HG03565 (cell line): Measurements from ENCODE around the gene LIPA.
"Not testable (repeated sequence)": the region's sequence is repeated elsewhere in the genome, so short reads cannot be mapped to it uniquely, and the experiment has no call there.

ENCODE experiments used
- ATAC-seq: cut with Tn5 transposase; IDR thresholded peaks from one replicate; pipeline ENCODE4 v1.9.1; 2021; ENCODE audit warnings: mild to moderate bottlenecking, moderate library complexity; ENCODE audit not compliant: unreplicated experiment

Gene LIPA

GRCh38 chr10:89271532-89271931 lies 20.0 kb upstream of the LIPA start:
- no peak for ATAC-seq

- ATAC-seq: no peak
Observed at GRCh38 chr10:89270153-89270483, 18.5 kb upstream of the LIPA start.

- ATAC-seq: no peak
Observed at GRCh38 chr10:89269433-89270152, 18.0 kb upstream of the LIPA start.

- no peak for ATAC-seq
Observed at GRCh38 chr10:89266721-89267453, 15.3 kb upstream of the LIPA start.

GRCh38 chr10:89263531-89263930 lies 12.0 kb upstream of the LIPA start:
- no peak for ATAC-seq

GRCh38 chr10:89263091-89263490 lies 11.5 kb upstream of the LIPA start:
- no peak for ATAC-seq

- no peak for ATAC-seq
Observed at GRCh38 chr10:89262086-89263051, 10.8 kb upstream of the LIPA start.

GRCh38 chr10:89258881-89259280 lies 7.3 kb upstream of the LIPA start:
- no peak for ATAC-seq

GRCh38 chr10:89257581-89257980 lies 6.0 kb upstream of the LIPA start:
- ATAC-seq: no peak

GRCh38 chr10:89256962-89257361 lies 5.4 kb upstream of the LIPA start:
- no peak for ATAC-seq

- no peak for ATAC-seq
Observed at GRCh38 chr10:89256340-89256739, 4.8 kb upstream of the LIPA start.

- no peak for ATAC-seq
Observed at GRCh38 chr10:89255793-89256192, 4.2 kb upstream of the LIPA start.

- not testable (repeated sequence) for ATAC-seq
Observed at GRCh38 chr10:89255091-89255579, 3.6 kb upstream of the LIPA start.

- no peak for ATAC-seq
Observed at GRCh38 chr10:89252225-89252585, 630 bp upstream of the LIPA start.

GRCh38 chr10:89250865-89251408 lies 638 bp downstream of the LIPA start:
- ATAC-seq: no peak

- ATAC-seq: no peak
Observed at GRCh38 chr10:89248990-89249389, 2.6 kb downstream of the LIPA start.

- not testable (repeated sequence) for ATAC-seq
Observed at GRCh38 chr10:89247623-89248022, 4.0 kb downstream of the LIPA start.

GRCh38 chr10:89245802-89246201 lies 5.8 kb downstream of the LIPA start:
- ATAC-seq: no peak

GRCh38 chr10:89242840-89243568 lies 8.6 kb downstream of the LIPA start:
- no peak for ATAC-seq

GRCh38 chr10:89242345-89242684 lies 9.3 kb downstream of the LIPA start:
- no peak for ATAC-seq
